NB4 (cell line): Measurements from ENCODE around the gene POU2F1.

Experiments
- MYC ChIP-seq: IDR thresholded peaks from 2 replicates; pipeline ENCODE4 v1.6.1; 2011; ENCODE audit warnings: low read depth, low read length
- POLR2A ChIP-seq: IDR thresholded peaks from 2 replicates; pipeline ENCODE4 v1.6.1; 2011; ENCODE audit warnings: mild to moderate bottlenecking; ENCODE audit not compliant: insufficient read length; ENCODE audit errors: extremely low read depth
- TF ChIP-seq, protein P1 (sequence below): IDR thresholded peaks from one replicate; pipeline ENCODE4 v1.5.1; 2012; ENCODE audit warnings: low read depth, low read length
- TF ChIP-seq, protein P2 (sequence below): IDR thresholded peaks from 2 replicates; pipeline ENCODE4 v1.6.1; 2011; ENCODE audit warnings: low read depth, low read length

DNA sequence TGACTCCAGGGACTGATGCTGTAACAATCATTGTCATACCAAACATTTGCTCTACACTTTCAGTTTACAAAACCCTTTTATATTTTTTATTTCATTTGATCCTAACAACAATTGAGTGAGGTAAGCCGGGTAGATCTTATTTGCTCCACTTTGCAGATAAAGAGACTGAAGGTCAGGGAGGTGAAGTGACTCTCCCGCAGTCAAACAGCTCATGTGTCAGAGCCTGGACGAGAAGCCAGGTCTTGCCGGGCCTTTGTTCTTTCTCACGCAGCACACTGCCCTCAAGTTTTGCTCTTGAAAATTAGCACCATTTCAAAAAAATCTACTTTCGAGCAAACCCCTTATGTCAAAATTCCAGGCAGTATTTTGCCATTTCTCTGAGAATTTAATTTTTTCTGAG, 232.4 kb downstream of the POU2F1 start:
- TF ChIP-seq, protein P1, sequence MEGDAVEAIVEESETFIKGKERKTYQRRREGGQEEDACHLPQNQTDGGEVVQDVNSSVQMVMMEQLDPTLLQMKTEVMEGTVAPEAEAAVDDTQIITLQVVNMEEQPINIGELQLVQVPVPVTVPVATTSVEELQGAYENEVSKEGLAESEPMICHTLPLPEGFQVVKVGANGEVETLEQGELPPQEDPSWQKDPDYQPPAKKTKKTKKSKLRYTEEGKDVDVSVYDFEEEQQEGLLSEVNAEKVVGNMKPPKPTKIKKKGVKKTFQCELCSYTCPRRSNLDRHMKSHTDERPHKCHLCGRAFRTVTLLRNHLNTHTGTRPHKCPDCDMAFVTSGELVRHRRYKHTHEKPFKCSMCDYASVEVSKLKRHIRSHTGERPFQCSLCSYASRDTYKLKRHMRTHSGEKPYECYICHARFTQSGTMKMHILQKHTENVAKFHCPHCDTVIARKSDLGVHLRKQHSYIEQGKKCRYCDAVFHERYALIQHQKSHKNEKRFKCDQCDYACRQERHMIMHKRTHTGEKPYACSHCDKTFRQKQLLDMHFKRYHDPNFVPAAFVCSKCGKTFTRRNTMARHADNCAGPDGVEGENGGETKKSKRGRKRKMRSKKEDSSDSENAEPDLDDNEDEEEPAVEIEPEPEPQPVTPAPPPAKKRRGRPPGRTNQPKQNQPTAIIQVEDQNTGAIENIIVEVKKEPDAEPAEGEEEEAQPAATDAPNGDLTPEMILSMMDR: no peak
- TF ChIP-seq POLR2A (no peak), MYC (no peak)
- TF ChIP-seq, protein P2, sequence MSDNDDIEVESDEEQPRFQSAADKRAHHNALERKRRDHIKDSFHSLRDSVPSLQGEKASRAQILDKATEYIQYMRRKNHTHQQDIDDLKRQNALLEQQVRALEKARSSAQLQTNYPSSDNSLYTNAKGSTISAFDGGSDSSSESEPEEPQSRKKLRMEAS: no peak
